Stimulated activated CD4-positive, alpha-beta T cell treated with anti-CD3 and anti-CD28 coated beads, Interleukin-15, amount 100 ng/mL, for 24 hours (primary cell): Measurements from ENCODE around the gene MANSC4.
"Not testable (repeated sequence)": the region's sequence is repeated elsewhere in the genome, so short reads cannot be mapped to it uniquely, and the experiment has no call there.

Experiments
- DNase-seq: peaks from one replicate; pipeline ENCODE4 v3.0.0-alpha.2; 2020

MANSC4 gene

GRCh38 chr12:27747111-27747820, 32.8 kb downstream of the MANSC4 start:
- DNase-seq, result no peak

- DNase-seq, result not testable (repeated sequence)
These were observed 34.3 kb downstream of the MANSC4 start for GRCh38 chr12:27745734-27746133.

- DNase-seq, result no peak
These were observed 36.4 kb downstream of the MANSC4 start for GRCh38 chr12:27743601-27744000.

GRCh38 chr12:27734321-27734720, 45.7 kb downstream of the MANSC4 start:
- DNase-seq, result not testable (repeated sequence)

GRCh38 chr12:27733791-27734190, 46.2 kb downstream of the MANSC4 start:
- DNase-seq, result no peak

- DNase-seq, result peak; percentile 42
These were observed 46.9 kb downstream of the MANSC4 start for GRCh38 chr12:27733052-27733656.

GRCh38 chr12:27732281-27732680, 47.8 kb downstream of the MANSC4 start:
- DNase-seq, result no peak

- DNase-seq, result no peak
These were observed 49.9 kb downstream of the MANSC4 start for GRCh38 chr12:27730097-27730588.

GRCh38 chr12:27723212-27723611, 56.8 kb downstream of the MANSC4 start:
- DNase-seq, result no peak
